ENCODE results near the gene LRP4. TPM values are rescaled to one million over a fixed set of nuclear protein-coding genes. Genes with fewer than 3 reads are reported as not detected.
A peak's percentile ranks its signal among the peaks of the same experiment; 100 is the strongest.

The LRP4 gene
- total and polyA plus RNA-seq, 11 donors, result 9.1 to 29.1 (median 18.6) TPM

DNA sequence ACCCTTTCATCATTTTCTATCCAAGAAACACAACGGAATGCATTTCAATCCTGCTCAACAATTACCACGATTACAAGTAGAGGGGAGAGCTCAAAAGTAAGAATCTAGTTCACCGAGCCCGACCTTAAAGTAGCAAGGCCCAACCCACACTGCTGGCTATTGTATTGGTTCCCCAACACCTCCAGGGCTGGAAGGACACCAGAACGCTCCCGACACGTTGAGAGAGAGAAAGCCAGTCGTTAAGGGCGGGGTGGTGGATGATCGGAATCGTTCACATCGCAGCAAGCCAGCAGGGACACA lies 73.0 kb downstream of the LRP4 start:
- no peaks in the 10 kb centered on the region for H3K9me3 ChIP-seq
- no peaks in the 10 kb centered on the region for H3K27me3 ChIP-seq
- 0 to 1% (median 1%) methylated on average over 12 of the region's 12 CpGs for WGBS, 4 donors
- H3K4me1 ChIP-seq, result peaks cover 0 to 26% (median 17%) of the 10 kb centered on the region in 12 donors
- TF ChIP-seq POLR2A (IDR thresholded peaks at IDR 0.05), result no peak
- TF ChIP-seq, protein P1, sequence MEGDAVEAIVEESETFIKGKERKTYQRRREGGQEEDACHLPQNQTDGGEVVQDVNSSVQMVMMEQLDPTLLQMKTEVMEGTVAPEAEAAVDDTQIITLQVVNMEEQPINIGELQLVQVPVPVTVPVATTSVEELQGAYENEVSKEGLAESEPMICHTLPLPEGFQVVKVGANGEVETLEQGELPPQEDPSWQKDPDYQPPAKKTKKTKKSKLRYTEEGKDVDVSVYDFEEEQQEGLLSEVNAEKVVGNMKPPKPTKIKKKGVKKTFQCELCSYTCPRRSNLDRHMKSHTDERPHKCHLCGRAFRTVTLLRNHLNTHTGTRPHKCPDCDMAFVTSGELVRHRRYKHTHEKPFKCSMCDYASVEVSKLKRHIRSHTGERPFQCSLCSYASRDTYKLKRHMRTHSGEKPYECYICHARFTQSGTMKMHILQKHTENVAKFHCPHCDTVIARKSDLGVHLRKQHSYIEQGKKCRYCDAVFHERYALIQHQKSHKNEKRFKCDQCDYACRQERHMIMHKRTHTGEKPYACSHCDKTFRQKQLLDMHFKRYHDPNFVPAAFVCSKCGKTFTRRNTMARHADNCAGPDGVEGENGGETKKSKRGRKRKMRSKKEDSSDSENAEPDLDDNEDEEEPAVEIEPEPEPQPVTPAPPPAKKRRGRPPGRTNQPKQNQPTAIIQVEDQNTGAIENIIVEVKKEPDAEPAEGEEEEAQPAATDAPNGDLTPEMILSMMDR (IDR thresholded peaks at IDR 0.05), result no peak
- H3K4me3 ChIP-seq, result peak overlapping the region; percentile 48 to 100 (median 88)
- intact Hi-C loops (cut with DNase I), result no loop called here
- DNase-seq (no peak), ATAC-seq (no peak)
- peak overlapping the region in 11 of 12 donors; percentile 65 to 88 (median 83) for H3K27ac ChIP-seq
- peaks cover 0 to 5% (median 0%) of the 10 kb centered on the region in 9 donors for H3K36me3 ChIP-seq

DNA sequence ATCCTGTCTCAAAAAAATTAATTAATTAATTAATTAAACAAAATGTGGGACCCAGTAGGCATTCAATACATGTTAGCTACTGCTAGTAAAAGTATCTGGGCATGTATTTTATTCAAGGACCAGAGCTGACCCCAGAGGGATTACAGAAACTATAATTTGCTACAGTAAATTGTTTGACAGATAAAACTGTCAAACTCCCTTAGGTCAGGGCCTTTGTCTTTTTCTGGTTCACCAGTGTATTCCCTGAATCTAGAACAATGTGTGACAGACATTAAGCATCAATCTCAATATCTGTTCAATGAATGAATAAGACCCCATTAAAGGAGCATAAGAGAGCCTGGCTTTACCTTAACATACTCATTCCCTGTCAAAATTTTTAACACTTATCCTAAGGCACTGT lies 78.2 kb downstream of the LRP4 start:
- DNase-seq (no peak), ATAC-seq (no peak)
- H3K4me1 ChIP-seq, result peaks cover 0 to 29% (median 16%) of the 10 kb centered on the region in 12 donors
- no peaks in the 10 kb centered on the region for H3K27me3 ChIP-seq
- H3K4me3 ChIP-seq, result no peak overlapping the region
- H3K36me3 ChIP-seq, result peaks cover 0 to 7% (median 0%) of the 10 kb centered on the region in 9 donors
- no peak for TF ChIP-seq POLR2A (IDR thresholded peaks at IDR 0.05)
- TF ChIP-seq, protein P1 (IDR thresholded peaks at IDR 0.05), result no peak
- intact Hi-C loops (cut with DNase I), result no loop called here
- no peak overlapping the region for H3K27ac ChIP-seq
- no peaks in the 10 kb centered on the region for H3K9me3 ChIP-seq

DNA sequence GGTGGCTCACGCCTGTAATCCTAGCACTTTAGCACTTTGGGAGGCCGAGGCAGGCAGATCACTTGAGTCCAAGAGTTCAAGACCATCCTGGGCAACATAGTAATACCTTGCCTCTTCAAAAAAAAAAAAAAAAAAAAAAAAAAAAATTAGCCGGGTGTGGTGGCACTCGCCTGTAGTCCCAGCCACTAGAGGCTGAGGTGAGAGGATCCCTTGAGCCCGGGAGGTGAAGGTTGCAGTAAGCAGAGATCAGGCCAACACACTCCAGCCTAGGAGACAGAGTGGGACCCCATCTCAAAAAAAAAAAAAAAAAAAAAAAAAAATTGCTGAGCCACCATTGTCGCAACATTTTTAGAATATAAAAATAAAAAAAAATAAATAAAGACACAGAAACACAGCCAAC lies 79.8 kb downstream of the LRP4 start:
- peaks cover 0 to 17% (median 2%) of the 10 kb centered on the region in 12 donors for H3K4me1 ChIP-seq
- DNase-seq (no peak), ATAC-seq (no peak)
- H3K27me3 ChIP-seq, result no peaks in the 10 kb centered on the region
- TF ChIP-seq POLR2A (IDR thresholded peaks at IDR 0.05), result no peak
- TF ChIP-seq, protein P1 (IDR thresholded peaks at IDR 0.05), result no peak
- WGBS, 4 donors, result 90 to 96% (median 95%) methylated on average over 6 of the region's 6 CpGs
- H3K27ac ChIP-seq, result no peak overlapping the region
- peaks cover 0 to 7% (median 0%) of the 10 kb centered on the region in 9 donors for H3K36me3 ChIP-seq
- intact Hi-C loops (cut with DNase I), result no loop called here
- no peak overlapping the region for H3K4me3 ChIP-seq
- H3K9me3 ChIP-seq, result no peaks in the 10 kb centered on the region

DNA sequence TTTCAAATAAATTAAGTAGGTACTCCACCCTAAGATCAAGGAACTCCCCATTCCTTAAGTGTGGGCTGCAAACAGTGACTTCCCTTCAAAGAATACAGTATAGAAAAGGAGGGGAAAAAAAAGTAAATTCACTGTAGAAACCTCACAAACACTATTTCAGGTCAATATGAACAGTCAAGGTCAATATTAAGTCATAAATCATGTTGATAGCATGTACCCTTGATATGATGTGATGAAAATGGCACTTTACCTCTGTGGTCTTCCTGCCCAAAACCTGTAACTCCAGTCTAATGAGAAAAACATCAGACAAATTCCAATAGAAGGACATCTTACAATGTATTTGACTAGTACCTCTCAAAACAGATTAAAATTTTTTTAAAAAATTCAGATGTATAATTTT lies 80.5 kb downstream of the LRP4 start:
- Histone ChIP-seq H3K9me3 (no peaks in the 10 kb centered on the region), H3K27me3 (no peaks in the 10 kb centered on the region), H3K36me3 (peaks cover 0 to 7% (median 0%) of the 10 kb centered on the region in 9 donors), H3K4me3 (no peak overlapping the region), H3K4me1 (peaks cover 0 to 17% (median 2%) of the 10 kb centered on the region in 12 donors), H3K27ac (no peak overlapping the region)
- intact Hi-C loops (cut with DNase I), result no loop called here
- ATAC-seq (no peak), DNase-seq (no peak)
- TF ChIP-seq, protein P1 (IDR thresholded peaks at IDR 0.05), result no peak
- no peak for TF ChIP-seq POLR2A (IDR thresholded peaks at IDR 0.05)
